IMR-90 (cell line): Measurements from ENCODE around the gene RPL36A. TPM values are rescaled to one million over a fixed set of nuclear protein-coding genes. Genes with fewer than 3 reads are reported as not detected.

Source experiments
- ATAC-seq: fragments of 200-7000 bp; cut with Tn5 transposase; 2 replicates; pipeline ENCODE4 v1.9.1; 2020; ENCODE audit warnings: low read depth, mild to moderate bottlenecking, moderate library complexity
- BruUV-seq: library from RNA; stranded (reverse); fragments of 400-500 nt; replicated peaks from 2 replicates; lab custom pipeline; 2021; lab: Mats Ljungman, UMichigan
- CTCF ChIA-PET: fragments of 300-600 bp; formaldehyde crosslinking; extraction: SDS; loops from one replicate; lab custom pipeline; 2021; ENCODE audit warnings: antibody characterized with exemption; lab: Yijun Ruan, JAX
- POLR2A ChIA-PET: fragments of 300-600 bp; sonication (Branson Sonifier 250); formaldehyde crosslinking; loops from one replicate; lab custom pipeline; 2022; ENCODE audit warnings: antibody characterized with exemption; ENCODE audit not compliant: unreplicated experiment; lab: Charles Lee
- DNase-seq: peaks from one replicate; pipeline ENCODE4 v3.0.0; 2013
- H2AFZ ChIP-seq: replicated peaks from 2 replicates; pipeline ENCODE3; 2013; ENCODE audit warnings: low read length, mild to moderate bottlenecking; ENCODE audit not compliant: poor library complexity
- H2AK5ac ChIP-seq: 2 replicates; pipeline ENCODE4 v1.6.1; 2013; ENCODE audit warnings: low read depth, low read length, inconsistent platforms
- H2AK9ac ChIP-seq: replicated peaks from 2 replicates; pipeline ENCODE3; 2013; ENCODE audit warnings: mild to moderate bottlenecking, low read depth, low read length, moderate library complexity; ENCODE audit not compliant: poor library complexity
- H2BK120ac ChIP-seq: 2 replicates; pipeline ENCODE4 v1.6.1; 2013; ENCODE audit warnings: low read depth, low read length, inconsistent platforms
- H2BK15ac ChIP-seq: 3 replicates; pipeline ENCODE4 v1.6.1; 2013; ENCODE audit warnings: low read depth, low read length, inconsistent platforms
- H2BK20ac ChIP-seq: 2 replicates; pipeline ENCODE4 v1.6.1; 2013; ENCODE audit warnings: low read depth, mild to moderate bottlenecking, inconsistent platforms, low read length, moderate library complexity
- H2BK5ac ChIP-seq: 2 replicates; pipeline ENCODE4 v1.6.1; 2013; ENCODE audit warnings: mild to moderate bottlenecking, low read depth, low read length, inconsistent platforms; ENCODE audit not compliant: poor library complexity, severe bottlenecking
- H3K14ac ChIP-seq: replicated peaks from 2 replicates; pipeline ENCODE4 v1.6.1; 2013; ENCODE audit warnings: low read depth, low read length, inconsistent platforms
- H3K18ac ChIP-seq: 2 replicates; pipeline ENCODE4 v1.6.1; 2013; ENCODE audit warnings: low read depth, low read length, control low read depth
- H3K23ac ChIP-seq: 2 replicates; pipeline ENCODE4 v1.6.1; 2013; ENCODE audit warnings: low read depth, low read length, inconsistent platforms
- H3K27ac ChIP-seq: 2 replicates; pipeline ENCODE4 v1.5.1; 2013; ENCODE audit warnings: mild to moderate bottlenecking, control low read depth, low read length; ENCODE audit not compliant: insufficient read depth
- H3K27me3 ChIP-seq: 2 replicates; pipeline ENCODE4 v1.6.1; 2013; ENCODE audit warnings: low read length; ENCODE audit not compliant: control insufficient read depth, insufficient read depth
- H3K36me3 ChIP-seq: 2 replicates; pipeline ENCODE4 v1.6.1; 2013; ENCODE audit warnings: low read length, mixed read lengths; ENCODE audit not compliant: control insufficient read depth, insufficient read depth
- H3K4ac ChIP-seq: 2 replicates; pipeline ENCODE4 v1.6.1; 2013; ENCODE audit warnings: low read depth, low read length, inconsistent platforms
- H3K4me1 ChIP-seq: 2 replicates; pipeline ENCODE4 v1.6.1; 2013; ENCODE audit warnings: low read length, mixed read lengths; ENCODE audit not compliant: control insufficient read depth, insufficient read depth
- H3K4me2 ChIP-seq: 2 replicates; pipeline ENCODE4 v1.6.1; 2013; ENCODE audit warnings: low read depth, mild to moderate bottlenecking, control low read depth, low read length, moderate library complexity
- H3K4me3 ChIP-seq: 2 replicates; pipeline ENCODE4 v1.5.1; 2013; ENCODE audit warnings: low read depth, mild to moderate bottlenecking, control low read depth, low read length, moderate library complexity; ENCODE audit not compliant: insufficient read depth
- H3K56ac ChIP-seq: 2 replicates; pipeline ENCODE4 v1.6.1; 2013; ENCODE audit warnings: low read length, inconsistent platforms; ENCODE audit not compliant: insufficient read depth; ENCODE audit errors: extremely low read depth
- H3K79me1 ChIP-seq, 2 experiments: 2 replicates each; pipeline ENCODE4 v1.6.1; 2013; ENCODE audit warnings: low read length in 2 of 2, inconsistent platforms in 1 of 2, low read depth in 1 of 2
- H3K9ac ChIP-seq: 2 replicates; pipeline ENCODE4 v1.6.1; 2013; ENCODE audit warnings: low read depth, low read length, control low read depth
- H3K9me1 ChIP-seq: 2 replicates; pipeline ENCODE4 v1.6.1; 2013; ENCODE audit warnings: low read length, inconsistent platforms; ENCODE audit not compliant: insufficient read depth
- H3K9me3 ChIP-seq: 2 replicates; pipeline ENCODE4 v1.6.1; 2013; ENCODE audit warnings: low read length; ENCODE audit not compliant: control insufficient read depth, insufficient read depth
- H4K20me1 ChIP-seq: 2 replicates; pipeline ENCODE4 v1.6.1; 2013; ENCODE audit warnings: low read length, inconsistent platforms; ENCODE audit not compliant: insufficient read depth
- H4K5ac ChIP-seq: 2 replicates; pipeline ENCODE4 v1.6.1; 2013; ENCODE audit warnings: mild to moderate bottlenecking, low read depth, low read length, control low read depth
- H4K8ac ChIP-seq, 2 experiments: 2 replicates each; pipeline ENCODE4 v1.6.1; 2013; ENCODE audit warnings: low read depth in 2 of 2, low read length in 2 of 2, control low read depth in 1 of 2, inconsistent platforms in 1 of 2
- H4K91ac ChIP-seq: 2 replicates; pipeline ENCODE4 v1.6.1; 2013; ENCODE audit warnings: low read depth, low read length, inconsistent platforms; ENCODE audit not compliant: insufficient read depth
- BHLHE40 ChIP-seq: fragments of 150-350 bp; IDR thresholded peaks from 2 replicates; pipeline ENCODE4 v1.6.1; 2016; ENCODE audit warnings: mild to moderate bottlenecking, low read depth, low read length
- CEBPB ChIP-seq: IDR thresholded peaks from 2 replicates; pipeline ENCODE4 v1.6.1; 2012; ENCODE audit warnings: low read depth, low read length, improper control_type of control experiment
- CHD1 ChIP-seq: IDR thresholded peaks from 2 replicates; pipeline ENCODE4 v1.6.1; 2012; ENCODE audit warnings: low read depth, low read length, improper control_type of control experiment
- CTCF ChIP-seq: conservative IDR thresholded peaks from 2 replicates; pipeline ENCODE4 v1.5.1; 2012; ENCODE audit warnings: mild to moderate bottlenecking, low read depth, low read length, improper control_type of control experiment
- FOS ChIP-seq: fragments of 150-350 bp; IDR thresholded peaks from 2 replicates; pipeline ENCODE4 v1.6.1; 2016; ENCODE audit warnings: low read depth, low read length
- MAFK ChIP-seq: IDR thresholded peaks from 2 replicates; pipeline ENCODE4 v1.6.1; 2012; ENCODE audit warnings: low read depth, low read length, improper control_type of control experiment
- MXI1 ChIP-seq: IDR thresholded peaks from 2 replicates; pipeline ENCODE4 v1.6.1; 2012; ENCODE audit warnings: low read depth, mild to moderate bottlenecking, low read length, moderate library complexity, borderline replicate concordance
- POLR2A ChIP-seq: IDR thresholded peaks from 2 replicates; pipeline ENCODE4 v1.6.1; 2012; ENCODE audit warnings: mild to moderate bottlenecking, low read depth, low read length
- WGBS, 2 experiments: methylation state at CpG; one replicate each; pipeline versions ENCODE4 v1.1.5 to v1.1.7; 2013; ENCODE audit warnings: missing lambda C conversion rate in 2 of 2; ENCODE audit not compliant: insufficient read length in 1 of 2; ENCODE audit errors: extremely low coverage in 2 of 2; 5-methylcytosine and 5-hydroxymethylcytosine counted together
- dilution Hi-C: fragments of 300-500 bp; cut with HindIII; formaldehyde crosslinking; loops from one replicate; pipeline ENCODE4 v1.14.3; 2018; ENCODE audit warnings: low sequenced_read_pairs; ENCODE audit not compliant: unreplicated experiment
- in situ Hi-C: fragments of 300-500 bp; cut with MboI; formaldehyde crosslinking; loops from 3 replicates; pipeline ENCODE4 v1.14.3; 2019; ENCODE audit warnings: low sequenced_read_pairs, inconsistent platforms, mixed read lengths
- intact Hi-C: fragments of 100-400 bp; cut with micrococcal nuclease; formaldehyde crosslinking; loops from 2 replicates; pipeline ENCODE4 v1.10.0; 2022
- polyA plus RNA-seq, 3 experiments: library from polyadenylated mRNA; depleted of rRNA; stranded (reverse); fragments of >200 nt; gene quantifications; 2 replicates each; pipeline ENCODE4 v1.2.3, GENCODE V29; 2012; ENCODE audit warnings: low replicate concordance in 1 of 3
- total RNA-seq: library from RNA; depleted of rRNA; stranded (reverse); fragments of >200 nt; gene quantifications from 2 replicates; pipeline ENCODE4 v1.2.3, GENCODE V29; 2012

RPL36A gene
- total and polyA plus RNA-seq, 2 of the 4 experiments (the other 2 are of a cell fraction) = 677 to 2,412 TPM

DNA sequence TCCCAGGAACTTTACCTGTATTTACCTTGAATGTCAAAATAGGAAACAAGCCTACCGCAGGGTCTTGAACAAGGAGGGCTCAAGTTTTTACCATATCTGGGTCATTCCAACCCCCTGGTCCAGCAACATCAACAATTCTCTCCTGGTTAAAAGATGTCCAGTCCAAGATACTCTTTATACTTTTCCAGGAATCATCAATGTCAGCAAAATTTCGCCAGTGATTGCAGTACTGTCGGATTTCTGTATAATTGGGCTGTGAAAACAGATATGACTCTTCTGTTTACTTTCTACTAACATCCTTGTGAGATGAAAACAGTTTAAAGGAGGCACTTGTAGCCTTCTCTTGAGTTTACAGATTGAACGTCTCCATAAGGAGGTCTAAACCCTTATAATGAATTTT lies 7.9 kb downstream of the RPL36A start:
- Histone ChIP-seq H2BK5ac (no peak overlapping the region), H3K56ac (no peak overlapping the region), H3K4ac (no peak overlapping the region), H3K4me1 (no peaks in the 10 kb centered on the region), H3K18ac (no peak overlapping the region), H3K14ac (no peak overlapping the region), H3K9me3 (no peaks in the 10 kb centered on the region), H4K20me1 (0 out of 2 replicates have a peak, but pooled peaks cover 3% of the 10 kb centered on the region), H3K9ac (no peak overlapping the region), H3K36me3 (peaks cover 9% of the 10 kb centered on the region), H3K9me1 (no peaks in the 10 kb centered on the region), H4K8ac (no peak overlapping the region), H4K5ac (no peak overlapping the region), H3K23ac (no peak overlapping the region), H2BK15ac (no peak overlapping the region), H2AFZ (no peak overlapping the region), H4K91ac (no peak overlapping the region), H3K4me2 (no peak overlapping the region), H2BK120ac (no peak overlapping the region), H2AK5ac (no peak overlapping the region), H2BK20ac (no peak overlapping the region), H3K79me1 (no peaks in the 10 kb centered on the region), H3K4me3 (no peak overlapping the region), H3K27ac (no peak overlapping the region), H3K27me3 (no peaks in the 10 kb centered on the region; the same call in 1 of the 2 replicates), H2AK9ac (no peak overlapping the region)
- TF ChIP-seq POLR2A (no peak), MXI1 (no peak), FOS (no peak), CTCF (no peak), BHLHE40 (no peak), CHD1 (no peak), MAFK (peak; percentile 71), CEBPB (no peak)
- no peak for DNase-seq
- ATAC-seq = no peak
- dilution Hi-C loops = no loop called here
- ChIA-PET POLR2A (no interaction called here), CTCF (interaction anchor here (1.5 kb wide), 1 partner anchor 17 kb away, joined by 3 read pairs; no protein-coding TSS in a partner anchor)
- 71% methylated on average over 1 of the region's 4 CpGs; no CpG with 5 or more reads in 1 of the 2 experiments for WGBS, 2 experiments
- intact Hi-C loops = no loop called here
- BruUV-seq = no TSS peak
- in situ Hi-C loops = no loop called here
